HG03196 (cell line): Measurements from ENCODE around the gene KCNH1.

ENCODE experiments used
- ATAC-seq: cut with Tn5 transposase; IDR thresholded peaks from one replicate; pipeline ENCODE4 v1.9.1; 2021; ENCODE audit not compliant: unreplicated experiment

Gene KCNH1

DNA sequence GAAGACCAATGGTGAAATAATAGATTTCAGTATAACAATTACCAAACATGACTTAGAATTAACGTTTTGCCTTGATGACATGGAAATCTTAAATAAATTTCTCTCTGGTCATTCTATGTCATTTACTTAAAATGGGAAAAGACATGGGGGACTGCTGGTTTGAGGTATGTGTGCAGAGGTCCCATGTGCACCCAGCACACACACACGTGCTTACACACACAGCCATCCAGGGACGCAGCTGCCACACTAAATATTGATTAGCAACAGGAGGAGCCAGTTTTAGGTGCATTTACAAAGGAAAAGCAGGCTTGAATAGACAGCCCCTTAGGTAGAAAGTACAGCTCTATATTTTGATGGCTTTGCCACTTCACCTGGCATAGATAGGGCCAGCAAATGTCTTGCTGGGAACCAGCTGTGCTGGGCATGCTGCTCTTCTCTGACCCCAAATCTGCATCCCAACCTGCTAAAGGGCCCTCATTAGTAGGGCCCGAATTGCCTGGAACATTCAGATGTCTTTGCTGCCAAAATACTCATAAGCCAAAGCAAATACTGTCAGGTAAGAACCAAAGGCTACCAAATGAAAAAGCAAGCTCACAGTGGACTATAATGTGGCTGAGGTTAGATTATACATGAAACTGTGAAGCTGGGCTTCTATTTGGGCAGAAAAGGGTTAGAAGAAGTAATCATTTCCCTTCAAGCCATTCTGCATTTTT, 405.4 kb downstream of the KCNH1 start:
- ATAC-seq, result no peak

DNA sequence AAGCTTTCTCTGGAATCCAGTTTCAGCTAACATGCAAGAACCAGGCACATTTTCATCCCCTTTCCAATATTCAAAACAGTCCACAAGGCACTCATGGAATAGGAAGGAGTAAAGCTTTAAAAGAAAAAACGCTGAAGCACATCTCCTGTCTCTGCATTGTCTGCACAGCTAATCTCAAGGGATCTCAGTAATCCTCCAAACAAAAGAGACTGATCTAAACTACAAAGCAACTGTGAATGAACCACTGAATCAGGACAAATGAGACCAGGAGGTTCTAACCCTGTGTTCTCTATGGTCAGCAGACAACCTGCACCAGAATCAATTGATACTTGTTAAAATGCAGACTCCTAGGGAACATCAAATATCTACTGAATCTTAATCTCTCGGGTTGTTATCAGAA, 406.2 kb downstream of the KCNH1 start:
- ATAC-seq, result no peak

DNA sequence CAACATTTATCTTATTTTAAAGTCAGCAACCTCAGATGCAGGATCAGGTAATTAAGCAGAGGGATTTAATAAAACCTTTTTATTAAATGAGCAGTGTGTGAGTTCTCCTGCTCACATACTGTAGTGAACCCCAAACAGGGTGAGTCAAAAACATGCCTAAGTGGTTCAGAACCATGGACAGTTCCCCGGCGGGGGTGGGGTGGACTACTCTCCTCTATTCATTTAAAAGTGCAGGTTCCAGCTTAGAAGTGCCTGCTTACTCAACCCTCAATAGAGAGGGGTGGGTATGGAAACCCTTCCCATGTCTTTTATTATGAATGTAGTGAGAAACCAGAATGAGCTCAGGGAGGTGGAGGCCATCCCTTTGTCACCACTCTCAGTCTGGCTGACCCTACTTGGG, 407.3 kb downstream of the KCNH1 start:
- ATAC-seq, result no peak

DNA sequence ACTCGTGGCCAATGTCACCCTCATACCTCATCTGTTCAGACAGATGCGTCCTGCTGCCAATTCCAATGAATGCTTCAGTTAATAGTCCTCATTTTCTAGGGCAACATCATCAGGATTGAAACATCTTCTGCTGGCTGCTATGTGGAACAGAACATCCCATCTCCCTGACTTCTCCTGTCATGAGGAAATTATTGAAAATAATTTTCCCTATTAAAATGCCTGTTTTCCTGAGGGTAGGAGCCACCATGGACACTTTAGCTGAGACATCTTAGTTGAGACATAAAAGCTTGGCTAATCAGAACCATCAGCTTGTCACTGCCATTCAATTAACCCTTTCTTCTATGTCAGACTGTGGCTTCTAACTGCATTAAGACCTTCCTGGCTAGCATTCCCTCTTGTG, 409.2 kb downstream of the KCNH1 start:
- ATAC-seq, result no peak

DNA sequence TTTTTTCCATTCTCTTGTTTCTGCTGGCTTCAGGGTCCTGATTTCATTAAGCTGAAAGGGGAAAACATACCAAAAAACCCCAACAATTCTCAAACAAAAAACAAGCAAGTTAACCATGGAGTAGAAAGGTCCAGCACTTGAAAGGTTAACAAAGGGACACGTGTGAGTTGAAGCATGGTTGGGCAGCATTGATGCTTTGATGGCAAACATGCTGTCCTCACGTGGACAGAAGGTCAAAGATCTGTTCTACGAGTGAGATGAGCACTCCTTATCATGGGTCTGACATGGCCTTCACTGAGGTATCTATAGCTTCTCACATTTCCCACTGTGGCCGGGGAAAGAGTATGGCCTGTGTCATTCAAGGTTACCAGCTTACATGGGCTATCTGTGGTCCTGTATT, 410.3 kb downstream of the KCNH1 start:
- ATAC-seq, result no peak

DNA sequence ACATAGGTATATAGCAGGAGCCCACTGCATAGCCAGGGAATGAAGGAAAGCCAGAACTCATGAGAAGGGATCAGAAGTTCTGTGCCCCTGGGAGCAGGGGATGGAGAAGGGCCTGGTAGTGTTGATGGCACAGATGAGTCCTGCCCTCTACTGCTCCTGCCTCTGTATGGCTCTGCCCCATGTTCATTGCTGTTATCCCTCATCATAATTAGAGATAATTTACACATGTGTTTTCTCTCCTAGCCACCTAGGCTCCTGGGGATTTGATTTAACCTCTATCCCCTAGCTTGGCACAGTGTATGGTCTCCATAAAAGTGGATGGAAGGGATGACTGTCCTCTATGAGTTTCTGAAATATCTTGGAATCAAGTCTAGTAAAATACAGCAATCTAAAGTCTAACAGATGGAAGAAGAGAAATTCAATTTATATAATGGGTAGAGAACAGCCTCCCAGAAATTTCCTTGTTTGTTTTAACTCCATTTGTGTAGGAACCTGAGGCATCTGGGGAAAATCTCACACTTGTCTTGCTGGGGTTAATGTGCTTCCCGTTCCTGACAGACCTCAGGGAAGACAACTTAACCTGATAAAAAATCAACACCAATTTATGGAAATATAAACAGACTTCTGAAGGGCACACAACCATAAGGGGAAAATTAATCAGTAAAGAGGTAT, 411.4 kb downstream of the KCNH1 start:
- ATAC-seq, result no peak

DNA sequence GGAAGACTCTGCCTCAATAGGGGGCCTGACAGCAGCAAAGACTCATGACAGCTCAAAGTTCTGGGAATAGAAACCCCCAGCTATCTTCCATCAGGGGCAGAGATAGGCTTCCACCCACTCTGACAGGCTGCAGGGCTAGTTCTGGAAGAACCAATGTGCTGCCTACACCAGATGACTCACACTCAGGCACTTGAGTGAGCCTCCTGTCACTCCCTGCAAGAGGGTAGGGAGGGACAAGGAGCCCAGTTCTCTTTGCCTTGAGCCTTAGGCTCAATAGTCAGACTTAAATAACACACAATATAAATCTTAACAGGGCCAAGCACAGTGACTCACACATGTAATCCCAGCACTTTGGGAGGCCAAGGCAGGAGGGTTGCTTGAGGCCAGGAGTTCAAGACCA, 418.9 kb downstream of the KCNH1 start:
- ATAC-seq, result no peak

DNA sequence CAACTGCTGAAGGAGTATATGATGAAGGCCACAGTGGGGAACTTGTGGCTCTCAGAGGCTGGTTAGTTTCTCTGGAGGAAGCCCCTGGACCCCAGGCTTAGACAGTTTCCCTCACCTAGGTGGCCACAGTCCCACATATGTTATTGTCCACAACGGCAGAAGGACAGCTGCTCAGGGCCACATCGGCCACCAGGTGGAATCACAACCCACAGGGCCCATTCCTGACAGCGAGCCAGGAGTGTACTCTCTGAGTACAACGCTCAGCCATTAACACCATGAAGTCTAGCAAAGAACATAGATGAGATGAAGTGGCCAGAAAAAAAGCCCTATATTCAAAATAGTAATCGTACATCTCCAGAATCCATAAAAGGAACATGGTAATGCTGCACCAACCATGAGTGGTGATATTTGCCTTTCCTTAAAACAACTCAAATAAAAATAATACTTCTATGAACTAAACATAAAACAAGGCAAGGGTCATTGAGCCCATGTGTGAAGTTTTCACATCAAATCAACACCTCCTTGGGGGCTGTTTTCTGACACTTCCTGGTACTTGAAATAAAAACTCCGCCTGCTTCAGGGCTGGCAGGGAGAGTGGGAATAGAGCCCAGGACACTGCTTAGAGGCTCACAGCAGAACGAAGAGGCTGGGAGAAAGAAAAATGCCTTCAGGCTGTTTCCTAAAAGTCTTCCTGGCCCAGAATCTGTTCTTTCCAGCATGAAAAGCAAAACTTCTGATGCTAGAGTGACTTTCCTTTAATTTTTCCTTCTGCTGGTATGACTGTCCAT, 421.9 kb downstream of the KCNH1 start:
- ATAC-seq, result no peak

DNA sequence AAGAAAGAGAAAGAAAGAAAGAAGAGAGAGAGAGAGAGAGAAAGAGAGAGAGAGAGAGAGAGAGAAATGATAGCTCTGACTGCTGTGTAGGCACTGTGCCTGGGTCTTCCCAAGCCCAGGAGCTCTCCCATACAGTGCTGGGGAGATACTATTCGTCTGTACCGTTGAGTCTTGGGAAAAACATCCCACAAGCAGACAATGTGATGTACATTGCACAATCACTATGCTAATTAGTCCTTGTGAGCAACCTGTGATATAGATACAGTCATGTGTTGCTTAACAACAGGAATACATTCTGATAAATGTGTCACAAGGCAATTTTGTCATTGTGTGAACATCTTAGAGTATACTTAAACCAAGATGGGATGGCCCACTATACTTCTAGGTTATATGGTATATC, 424.2 kb downstream of the KCNH1 start:
- no peak for ATAC-seq

DNA sequence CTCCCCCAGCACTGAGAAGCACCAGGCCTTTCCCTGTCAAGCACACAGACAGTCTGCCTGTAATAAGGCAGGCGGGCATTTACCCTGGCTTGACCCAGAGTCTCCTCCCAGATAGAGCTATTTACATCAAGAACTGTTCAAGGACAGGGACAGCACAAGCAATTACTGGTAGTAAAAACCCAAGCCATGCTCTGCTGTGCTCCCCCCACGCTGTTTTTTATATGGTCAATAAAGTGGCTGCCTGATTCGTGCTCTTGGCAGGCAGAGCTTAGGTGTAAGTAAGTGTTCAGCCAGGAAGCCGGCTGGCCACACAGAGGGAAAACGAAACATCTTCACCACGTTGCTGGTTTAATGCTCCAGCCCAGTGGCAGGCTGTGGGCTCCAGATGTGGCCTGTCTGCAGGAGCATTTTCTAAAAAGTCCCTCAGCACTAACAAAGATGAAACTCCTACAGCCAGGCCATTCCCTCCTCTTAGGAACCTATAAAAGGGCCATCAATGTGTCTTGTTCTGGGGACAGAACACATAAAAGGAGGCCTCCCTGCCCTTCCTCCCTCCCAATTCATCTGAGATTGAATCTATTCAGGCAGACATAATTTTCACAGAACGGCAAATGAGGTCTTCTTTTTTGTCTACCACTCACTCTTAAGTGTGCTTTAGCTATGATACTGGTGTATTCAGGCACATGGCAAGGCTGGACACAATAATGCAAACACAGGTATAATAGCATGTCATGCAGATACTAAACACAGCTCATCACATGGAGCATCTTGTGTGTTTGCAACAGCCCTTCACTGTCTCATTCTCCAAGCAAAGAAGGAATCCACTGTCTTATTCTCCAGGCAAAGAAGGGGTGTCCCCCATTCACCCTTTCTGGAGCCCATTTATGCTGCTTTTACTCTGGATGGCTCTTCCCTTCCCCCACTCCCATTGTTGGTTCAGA, 426.4 kb downstream of the KCNH1 start:
- no peak for ATAC-seq

DNA sequence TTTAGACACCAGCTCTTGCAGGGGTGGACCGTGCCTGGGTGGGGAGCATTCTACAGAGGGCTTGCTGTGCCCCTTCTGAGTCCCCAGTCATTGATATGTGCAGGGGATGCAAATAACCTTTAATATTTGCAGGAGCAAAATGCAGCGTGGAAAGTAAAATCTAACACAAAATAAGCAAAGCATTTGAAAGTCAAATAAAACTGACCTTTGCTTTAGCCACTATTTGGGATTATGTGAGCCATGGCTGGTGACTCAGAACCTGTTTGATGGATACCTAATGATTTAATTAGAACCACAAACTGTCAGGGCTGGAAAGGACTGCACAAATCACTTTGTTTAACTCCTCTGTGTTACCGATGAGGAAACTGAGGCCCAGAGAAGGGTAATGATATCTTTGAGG, 427.7 kb downstream of the KCNH1 start:
- no peak for ATAC-seq

DNA sequence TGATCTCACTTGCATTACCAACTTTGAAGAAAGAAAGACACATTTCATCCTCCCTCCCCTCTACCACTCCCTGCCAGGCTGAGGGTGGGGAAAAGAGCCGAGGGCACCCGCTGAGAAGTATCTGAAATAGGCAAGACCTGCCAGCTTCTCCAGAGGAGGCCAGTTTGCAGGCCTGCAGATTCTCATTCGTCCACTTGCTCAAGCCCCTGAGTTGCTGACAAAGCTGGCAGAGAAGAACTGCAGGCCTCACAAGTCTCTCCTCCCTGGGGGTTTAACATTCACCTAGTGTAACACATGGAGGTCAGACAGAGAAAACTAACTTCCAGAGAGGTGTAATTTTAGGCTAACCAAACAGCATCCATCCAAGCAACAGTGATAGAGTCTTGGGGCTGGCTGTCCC, 428.9 kb downstream of the KCNH1 start:
- no peak for ATAC-seq

DNA sequence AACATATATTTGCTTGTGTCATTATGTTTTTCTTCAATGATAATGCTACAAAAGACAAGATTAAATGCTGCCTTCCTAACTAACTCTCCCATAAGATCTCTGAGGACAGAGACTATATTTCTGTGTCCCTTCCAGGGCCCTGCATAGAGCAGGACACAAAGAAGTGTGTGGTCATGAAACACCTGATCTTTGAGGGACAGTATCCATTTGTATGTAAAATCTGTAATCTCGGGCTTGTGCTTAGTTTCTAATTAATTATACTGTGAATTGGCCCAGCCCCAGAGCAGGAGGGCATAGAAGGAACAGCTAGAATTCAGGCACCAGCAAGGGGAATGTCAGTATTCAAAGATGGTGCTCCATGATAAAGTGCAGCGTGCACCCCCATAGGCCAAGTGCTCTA, 430.4 kb downstream of the KCNH1 start:
- ATAC-seq, result no peak

DNA sequence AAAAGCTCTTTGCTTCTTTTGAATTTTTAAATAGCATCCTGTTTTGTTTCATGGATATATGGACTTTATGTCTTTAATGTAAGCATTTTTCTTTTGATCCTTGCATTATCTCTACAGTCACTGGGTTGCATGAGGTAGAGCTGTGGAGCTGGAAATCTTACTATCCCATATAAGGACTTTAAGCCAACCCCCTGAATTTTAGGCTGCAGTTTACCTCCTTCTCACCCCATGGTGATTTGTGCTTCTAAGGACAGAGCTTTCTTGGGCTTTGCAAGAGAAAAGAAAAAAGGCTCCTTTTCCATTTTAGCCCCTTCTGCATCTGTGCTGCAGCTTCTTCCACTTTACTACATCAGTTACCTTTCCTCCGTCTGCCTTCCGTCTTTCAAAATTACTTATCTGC, 431.4 kb downstream of the KCNH1 start:
- ATAC-seq, result no peak

DNA sequence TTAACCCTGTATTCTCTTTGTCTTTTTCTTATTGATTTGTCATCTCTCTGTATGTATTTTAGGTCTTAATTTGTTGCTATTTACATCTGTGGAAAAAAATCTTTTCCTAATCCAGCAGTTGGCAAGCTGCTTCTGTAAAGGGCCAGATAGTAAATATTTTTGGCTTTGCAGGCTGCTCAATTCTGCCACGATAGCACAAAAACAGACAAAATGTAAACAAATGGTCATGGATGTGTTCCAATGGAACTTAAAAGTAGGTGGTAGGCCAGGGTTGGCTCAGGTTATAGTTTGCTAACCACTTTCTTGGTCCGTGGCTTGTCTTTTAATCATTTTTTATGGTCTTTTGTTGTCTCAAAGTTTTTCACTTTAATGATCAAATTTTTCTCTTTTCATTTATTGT, 433.4 kb downstream of the KCNH1 start:
- ATAC-seq, result no peak

DNA sequence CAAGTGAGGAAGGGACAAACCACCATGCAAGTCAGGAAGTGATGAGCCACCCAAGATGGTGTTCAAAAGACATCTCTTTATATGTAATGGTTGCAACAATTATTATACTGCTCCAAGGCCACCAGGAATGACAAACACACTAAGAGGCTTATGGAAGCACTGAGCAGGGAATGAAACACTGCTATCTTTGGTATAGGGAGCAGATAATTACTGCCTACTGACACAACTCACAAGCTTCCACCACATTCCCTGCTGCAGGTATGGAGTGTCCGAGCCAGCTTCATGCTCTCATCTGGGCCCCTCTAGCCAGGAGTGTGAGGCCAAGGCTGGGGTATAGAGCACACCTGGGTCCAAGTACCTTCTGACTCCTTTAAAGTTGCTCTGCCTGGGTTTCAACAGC, 433.9 kb downstream of the KCNH1 start:
- no peak for ATAC-seq

DNA sequence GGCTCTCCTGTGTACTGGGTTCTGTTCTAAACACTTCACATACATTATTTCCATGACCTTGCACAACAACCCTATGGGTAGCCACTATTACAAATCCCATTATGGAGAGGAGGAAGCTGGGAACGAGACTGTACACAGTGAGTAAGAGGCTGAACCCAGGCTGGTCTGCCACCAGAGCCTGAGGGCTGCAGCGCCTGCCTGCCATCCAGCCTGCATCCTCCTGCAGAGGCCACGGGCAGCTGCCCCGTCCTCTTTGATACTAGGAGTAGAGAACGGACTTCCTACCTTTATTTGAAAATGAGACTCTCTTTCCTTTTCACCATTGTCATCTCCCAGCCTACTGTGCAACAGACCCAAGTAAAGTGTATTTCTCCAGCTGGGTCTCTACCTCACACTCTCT, 435.3 kb downstream of the KCNH1 start:
- ATAC-seq, result no peak

DNA sequence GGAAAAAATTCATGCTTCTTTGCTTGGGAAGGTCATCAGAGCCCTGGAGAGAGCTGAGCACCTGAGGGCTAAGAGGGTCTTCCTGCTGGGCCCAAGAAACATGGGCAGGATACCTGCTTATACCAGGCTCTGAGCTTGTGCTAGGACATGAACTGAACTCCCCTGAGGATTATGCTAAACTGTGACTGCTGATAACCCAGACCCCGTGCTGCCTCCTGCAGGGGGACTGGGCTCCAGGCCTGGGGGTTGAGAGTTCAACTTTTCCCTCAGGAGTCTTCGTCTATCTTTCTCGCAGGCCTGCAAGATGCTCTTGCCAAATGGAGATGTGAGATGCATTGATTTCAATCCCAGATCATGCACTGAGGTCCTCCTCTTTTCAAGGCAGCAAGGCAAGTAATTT, 436.8 kb downstream of the KCNH1 start:
- ATAC-seq, result peak; percentile 5

DNA sequence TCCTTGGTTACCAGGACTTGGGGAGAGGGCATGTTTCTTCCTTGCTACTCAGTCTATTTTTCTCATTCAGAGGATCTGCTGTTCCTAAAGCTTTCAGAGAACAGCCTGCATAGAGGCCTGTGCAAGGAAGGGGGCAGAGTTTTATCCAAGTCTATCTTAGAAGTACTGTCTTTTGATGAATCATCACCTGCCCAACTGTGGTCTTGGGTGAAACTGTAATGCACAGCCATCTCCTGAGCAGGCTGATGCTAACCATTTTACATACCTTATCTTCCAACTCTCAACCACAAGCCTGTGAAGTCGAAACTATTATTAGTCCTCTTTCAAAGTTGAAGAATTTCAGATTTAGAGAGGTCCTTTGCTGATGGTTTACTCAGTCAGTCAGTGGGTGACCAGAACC, 437.2 kb downstream of the KCNH1 start:
- peak; percentile 96 for ATAC-seq

DNA sequence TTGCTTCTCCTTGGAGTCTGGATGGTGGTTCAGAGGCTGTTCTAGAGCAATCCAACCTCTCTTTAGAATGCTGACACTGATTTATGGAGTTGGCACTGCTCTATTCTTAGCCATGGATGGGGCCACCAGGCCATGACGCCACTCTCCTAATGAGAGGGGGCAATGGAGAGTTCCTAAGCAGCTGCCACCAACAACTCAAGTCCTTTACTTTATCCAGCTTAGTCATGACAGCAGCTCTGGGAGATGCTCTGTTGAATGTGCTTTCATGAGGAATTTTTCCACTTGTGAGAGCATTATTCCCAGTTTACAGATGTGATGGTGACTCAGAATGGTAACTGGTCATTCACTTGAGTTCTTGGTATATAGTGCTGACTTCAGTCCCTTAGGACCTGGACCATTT, 438.9 kb downstream of the KCNH1 start:
- no peak for ATAC-seq

DNA sequence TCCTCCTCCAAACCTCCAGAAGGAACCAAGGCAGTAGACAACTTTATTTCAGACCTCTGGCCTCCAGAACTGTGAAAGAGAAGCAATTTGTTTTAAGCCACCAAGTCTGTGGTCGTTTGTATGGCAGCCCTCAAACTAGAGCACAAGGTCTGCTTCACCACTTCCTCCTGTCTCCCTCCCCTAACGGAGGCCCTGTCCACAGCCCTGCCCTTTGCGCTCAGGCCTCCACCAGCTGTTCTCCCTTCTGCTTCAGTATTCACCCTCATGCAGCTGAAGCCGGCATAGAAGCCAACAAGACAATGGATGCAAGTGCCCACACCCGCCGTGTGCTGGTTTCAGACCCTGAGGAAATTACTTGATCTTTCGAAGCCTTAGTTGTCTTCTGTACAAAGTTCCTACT, 441.2 kb downstream of the KCNH1 start:
- ATAC-seq, result no peak
